HepG2 (cell line): ENCODE data around the gene KLHL18. TPM values are rescaled to one million over a fixed set of nuclear protein-coding genes. Genes with fewer than 3 reads are reported as not detected.

Source experiments
- ATAC-seq: fragments of 200-7000 bp; cut with Tn5 transposase; 3 replicates; pipeline ENCODE4 v1.9.1; 2020; ENCODE audit warnings: mild to moderate bottlenecking, moderate library complexity
- BruUV-seq: library from RNA; stranded (reverse); fragments of 400-500 nt; replicated peaks from 2 replicates; lab custom pipeline; 2021; lab: Mats Ljungman, UMichigan
- CTCF ChIA-PET: fragments of 300-600 bp; formaldehyde crosslinking; extraction: SDS; loops from one replicate; lab custom pipeline; 2021; ENCODE audit warnings: low total read pairs, inconsistent platforms, low intra/inter-chr PET ratio; lab: Yijun Ruan, JAX
- POLR2A ChIA-PET: fragments of 350-600 bp; sonication (Branson Sonifier 250); formaldehyde crosslinking; loops from one replicate; lab custom pipeline; 2020; ENCODE audit warnings: antibody characterized with exemption, inconsistent platforms; lab: Yijun Ruan, JAX
- DNase-seq: peaks from one replicate; pipeline ENCODE4 v3.0.0-alpha.2; 2015; ENCODE audit warnings: low spot score
- FAIRE-seq: peaks from 3 replicates; lab custom pipeline; 2011; peaks lifted over from hg19 to GRCh38; lab: Jason Lieb, UNC
- H2AFZ ChIP-seq: one replicate; pipeline ENCODE4 v1.6.1; 2011; ENCODE audit warnings: low read length, inconsistent platforms
- H3K27ac ChIP-seq: fragments of 300-600 bp; 3 replicates; pipeline ENCODE4 v1.8.0; 2011; ENCODE audit warnings: mixed run types, mild to moderate bottlenecking, mixed read lengths, low read length, inconsistent platforms; ENCODE audit not compliant: insufficient read depth; ENCODE audit errors: extremely low read length
- H3K27me3 ChIP-seq, 2 experiments: fragments of 200-600 bp in 1 of 2; 2 replicates in 1 of 2; 3 replicates in 1 of 2; pipeline versions ENCODE4 v1.6.0 to v1.8.0; 2011; ENCODE audit warnings: low read length in 2 of 2, mild to moderate bottlenecking in 2 of 2, moderate library complexity in 2 of 2, inconsistent platforms in 1 of 2; ENCODE audit not compliant: insufficient read depth in 2 of 2, control insufficient read depth in 1 of 2
- H3K36me3 ChIP-seq, 2 experiments: fragments of 200-600 bp in 1 of 2; replicated peaks in 1 of 2; 2 replicates in 1 of 2; 3 replicates in 1 of 2; pipeline versions ENCODE4 v1.5.1 to v1.8.0; 2011; ENCODE audit warnings: low read length in 2 of 2, inconsistent platforms in 1 of 2; ENCODE audit not compliant: insufficient read depth in 2 of 2, control insufficient read depth in 1 of 2
- H3K4me1 ChIP-seq: 2 replicates; pipeline ENCODE4 v1.5.1; 2012; ENCODE audit warnings: low read length, inconsistent platforms; ENCODE audit not compliant: insufficient read depth
- H3K4me2 ChIP-seq: 2 replicates; pipeline ENCODE4 v1.6.0; 2011; ENCODE audit warnings: low read depth, low read length, inconsistent platforms
- H3K4me3 ChIP-seq, 3 experiments: fragments of 200-600 bp in 1 of 3; sonication (generic), shearing (Covaris generic) in 1 of 3; replicated peaks in 1 of 3; 2 replicates each; pipeline ENCODE4 v1.5.1; 2011 to 2016; ENCODE audit warnings: low read length in 3 of 3, inconsistent platforms in 2 of 3, low read depth in 2 of 3, mild to moderate bottlenecking in 2 of 3, control low read depth in 1 of 3, mixed read lengths in 1 of 3; ENCODE audit not compliant: insufficient read depth in 1 of 3
- H3K79me2 ChIP-seq: one replicate; pipeline ENCODE4 v1.6.1; 2011; ENCODE audit warnings: low read length, inconsistent platforms; ENCODE audit not compliant: insufficient read depth
- H3K9ac ChIP-seq: 2 replicates; pipeline ENCODE4 v1.6.0; 2011; ENCODE audit warnings: mild to moderate bottlenecking, low read depth, low read length, inconsistent platforms; ENCODE audit not compliant: insufficient read depth
- H3K9me3 ChIP-seq: 2 replicates; pipeline ENCODE4 v1.5.1; 2012; ENCODE audit warnings: mild to moderate bottlenecking, low read length
- H4K20me1 ChIP-seq: 2 replicates; pipeline ENCODE4 v1.6.0; 2011; ENCODE audit warnings: inconsistent platforms, mild to moderate bottlenecking, low read length, moderate library complexity; ENCODE audit not compliant: insufficient read depth
- BCL6 ChIP-seq: IDR thresholded peaks from 2 replicates; pipeline ENCODE4 v1.6.1; 2016; ENCODE audit warnings: missing genetic modification reagents, missing compliant biosample characterization
- E2F5 ChIP-seq: sonication (generic); formaldehyde crosslinking; conservative IDR thresholded peaks from 2 replicates; pipeline ENCODE4 v1.4.0; 2020; ENCODE audit warnings: missing genetic modification reagents
- FOSL1 ChIP-seq: sonication (generic); formaldehyde crosslinking; IDR thresholded peaks from 2 replicates; pipeline ENCODE4 v1.9.0; 2021; ENCODE audit warnings: missing genetic modification reagents, borderline replicate concordance
- FOXO4 ChIP-seq: sonication (generic); formaldehyde crosslinking; conservative IDR thresholded peaks from 2 replicates; pipeline ENCODE4 v1.8.1; 2023; ENCODE audit warnings: missing genetic modification reagents
- GFI1 ChIP-seq: sonication (generic); formaldehyde crosslinking; IDR thresholded peaks from 2 replicates; pipeline ENCODE4 v1.5.0; 2020; ENCODE audit warnings: missing genetic modification reagents, mild to moderate bottlenecking, borderline replicate concordance
- HNF4A ChIP-seq: sonication (generic); formaldehyde crosslinking; IDR thresholded peaks from 2 replicates; pipeline ENCODE4 v1.4.0; 2020; ENCODE audit warnings: missing genetic modification reagents
- KLF6 ChIP-seq: IDR thresholded peaks from 2 replicates; pipeline ENCODE4 v1.8.0; 2016; ENCODE audit warnings: missing biosample characterization, missing genetic modification reagents
- MAX ChIP-seq: IDR thresholded peaks from 2 replicates; pipeline ENCODE4 v1.6.1; 2012; ENCODE audit warnings: inconsistent platforms
- RFX3 ChIP-seq: IDR thresholded peaks from 2 replicates; pipeline ENCODE4 v1.6.1; 2016; ENCODE audit warnings: missing biosample characterization, missing genetic modification reagents
- SP4 ChIP-seq: sonication (generic); formaldehyde crosslinking; IDR thresholded peaks from 2 replicates; pipeline ENCODE4 v1.8.1; 2023; ENCODE audit warnings: mild to moderate bottlenecking, missing genetic modification reagents
- ZNF138 ChIP-seq: sonication (generic); formaldehyde crosslinking; IDR thresholded peaks from 2 replicates; pipeline ENCODE4 v1.5.0; 2020; ENCODE audit warnings: mild to moderate bottlenecking, low read depth, missing genetic modification reagents
- ZNF17 ChIP-seq: sonication (generic); formaldehyde crosslinking; IDR thresholded peaks from 2 replicates; pipeline ENCODE4 v1.5.0; 2020; ENCODE audit warnings: mild to moderate bottlenecking, missing genetic modification reagents
- ZNF563 ChIP-seq: sonication (generic); formaldehyde crosslinking; IDR thresholded peaks from 2 replicates; pipeline ENCODE4 v1.8.0; 2022; ENCODE audit warnings: mild to moderate bottlenecking, moderate library complexity, missing genetic modification reagents
- ZNF564 ChIP-seq: sonication (generic); formaldehyde crosslinking; IDR thresholded peaks from 2 replicates; pipeline ENCODE4 v1.8.1; 2023; ENCODE audit warnings: mild to moderate bottlenecking, missing genetic modification reagents
- ZNF609 ChIP-seq: sonication (generic); formaldehyde crosslinking; IDR thresholded peaks from 2 replicates; pipeline ENCODE4 v1.4.0; 2020; ENCODE audit warnings: mild to moderate bottlenecking, missing genetic modification reagents, borderline replicate concordance
- ZNF772 ChIP-seq: sonication (generic); formaldehyde crosslinking; IDR thresholded peaks from 2 replicates; pipeline ENCODE4 v1.5.0; 2020; ENCODE audit warnings: mild to moderate bottlenecking, missing genetic modification reagents
- WGBS: methylation state at CpG from one replicate; pipeline ENCODE4 v1.1.6; 2017; ENCODE audit warnings: low lambda C conversion rate; 5-methylcytosine and 5-hydroxymethylcytosine counted together
- in situ Hi-C: cut with HindIII; loops from 2 replicates; pipeline ENCODE4 v1.10.0; 2017; ENCODE audit warnings: low pct_unique_long_range_greater_than_20kb; ENCODE audit not compliant: extremely low pct_ligation_motif_present
- intact Hi-C: fragments of 100-400 bp; cut with micrococcal nuclease; formaldehyde crosslinking; loops from one replicate; pipeline ENCODE4 v1.10.0; 2022; ENCODE audit not compliant: unreplicated experiment
- polyA plus RNA-seq, 8 experiments: library from polyadenylated mRNA; depleted of rRNA in 3 of 8; stranded (reverse) in 7 of 8; unstranded in 1 of 8; fragments of >200 nt; fragmentation: Illumina TruSeq in 4 of 8; extraction: Trizol in 4 of 8; gene quantifications; 2 replicates each; pipeline versions ENCODE4 v1.2.1 to v1.2.3, GENCODE V29; 2011 to 2016; ENCODE audit warnings: low read depth in 4 of 8, missing spikeins in 1 of 8, mixed read lengths in 1 of 8; ENCODE audit not compliant: insufficient read depth in 1 of 8
- total RNA-seq, 5 experiments: library from RNA; depleted of rRNA; stranded (reverse); fragments of >200 nt; fragmentation: Illumina TruSeq; extraction: Trizol; gene quantifications; 2 replicates each; pipeline ENCODE4 v1.2.3, GENCODE V29; 2016; ENCODE audit warnings: low read depth in 1 of 5

The KLHL18 gene
- total and polyA plus RNA-seq, 2 of the 13 experiments (the other 11 are each of a cell fraction or from before 2014, with no cell fraction given) = 17.5 to 18.8 TPM

GRCh38 chr3:47347217-47347801 is 64.6 kb downstream of the KLHL18 start (continued):
- TF ChIP-seq HNF4A (CRISPR knock-in tag) (no peak), GFI1 (CRISPR knock-in tag) (no peak), ZNF17 (CRISPR knock-in tag) (no peak), E2F5 (CRISPR knock-in tag) (no peak), SP4 (CRISPR knock-in tag) (no peak)

- ATAC-seq (no peak), DNase-seq (no peak), FAIRE-seq (no peak)
- Histone ChIP-seq H3K9ac (no peak overlapping the region), H3K4me3 (no peak overlapping the region), H3K79me2 (no peaks in the 10 kb centered on the region), H3K4me1 (peaks cover under 1% of the 10 kb centered on the region; the same call in 1 of the 2 replicates), H2AFZ (no peak overlapping the region), H3K27me3 (no peaks in the 10 kb centered on the region), H3K36me3 (peaks cover 5 to 14% of the 10 kb centered on the region in 2 experiments; a peak in 3 of 5 replicates), H3K9me3 (no peaks in the 10 kb centered on the region), H3K27ac (no peak overlapping the region), H4K20me1 (no peaks in the 10 kb centered on the region), H3K4me2 (no peak overlapping the region)
- ChIA-PET POLR2A (no interaction called here), CTCF (no interaction called here)
- 81% methylated on average over 5 of the region's 5 CpGs for WGBS
- BruUV-seq = no TSS peak
- intact Hi-C loops (no loop called here), in situ Hi-C loops (no loop called here)
- no peak for TF ChIP-seq ZNF609 (CRISPR knock-in tag)
- no peak for TF ChIP-seq ZNF138 (CRISPR knock-in tag)
- no peak for TF ChIP-seq ZNF772 (CRISPR knock-in tag)
- TF ChIP-seq FOSL1 (CRISPR knock-in tag) = no peak
- TF ChIP-seq ZNF564 (CRISPR knock-in tag) = no peak
- TF ChIP-seq RFX3 (CRISPR knock-in tag) = no peak
- no peak for TF ChIP-seq BCL6 (CRISPR knock-in tag)
- TF ChIP-seq KLF6 (CRISPR knock-in tag) = no peak
- TF ChIP-seq MAX = no peak
- no peak for TF ChIP-seq FOXO4 (CRISPR knock-in tag)
- no peak for TF ChIP-seq ZNF563 (CRISPR knock-in tag)
Measured at GRCh38 chr3:47348411-47349154, 65.8 kb downstream of the KLHL18 start.
